ENCODE data around the gene FALEC. TPM values are rescaled to one million over a fixed set of nuclear protein-coding genes. Genes with fewer than 3 reads are reported as not detected.

The FALEC gene
- polyA plus RNA-seq, 1 donor from 2014 or later: not detected

DNA sequence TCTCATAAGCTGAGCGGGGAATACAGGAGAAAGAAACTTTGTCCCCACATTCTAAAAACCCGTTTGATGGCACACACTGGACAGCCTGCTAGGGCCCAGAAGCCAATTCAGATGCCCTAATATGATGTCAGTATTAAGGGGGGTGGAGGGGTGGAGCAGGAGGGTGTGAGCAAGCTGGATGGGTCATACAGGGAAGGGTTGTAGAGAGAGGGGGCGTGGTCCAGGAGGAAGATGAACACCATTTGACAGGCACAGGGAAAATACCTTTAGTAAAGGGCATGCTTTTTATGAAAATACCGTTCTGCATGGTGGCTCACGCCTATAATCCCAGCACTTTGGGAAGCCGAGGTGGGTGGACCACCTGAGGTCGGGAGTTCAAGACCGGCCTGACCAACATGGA is 22.4 kb upstream of the FALEC start:
- no peak for TF ChIP-seq POLR2AphosphoS5 (IDR thresholded peaks at IDR 0.05)
- TF ChIP-seq, protein P1, sequence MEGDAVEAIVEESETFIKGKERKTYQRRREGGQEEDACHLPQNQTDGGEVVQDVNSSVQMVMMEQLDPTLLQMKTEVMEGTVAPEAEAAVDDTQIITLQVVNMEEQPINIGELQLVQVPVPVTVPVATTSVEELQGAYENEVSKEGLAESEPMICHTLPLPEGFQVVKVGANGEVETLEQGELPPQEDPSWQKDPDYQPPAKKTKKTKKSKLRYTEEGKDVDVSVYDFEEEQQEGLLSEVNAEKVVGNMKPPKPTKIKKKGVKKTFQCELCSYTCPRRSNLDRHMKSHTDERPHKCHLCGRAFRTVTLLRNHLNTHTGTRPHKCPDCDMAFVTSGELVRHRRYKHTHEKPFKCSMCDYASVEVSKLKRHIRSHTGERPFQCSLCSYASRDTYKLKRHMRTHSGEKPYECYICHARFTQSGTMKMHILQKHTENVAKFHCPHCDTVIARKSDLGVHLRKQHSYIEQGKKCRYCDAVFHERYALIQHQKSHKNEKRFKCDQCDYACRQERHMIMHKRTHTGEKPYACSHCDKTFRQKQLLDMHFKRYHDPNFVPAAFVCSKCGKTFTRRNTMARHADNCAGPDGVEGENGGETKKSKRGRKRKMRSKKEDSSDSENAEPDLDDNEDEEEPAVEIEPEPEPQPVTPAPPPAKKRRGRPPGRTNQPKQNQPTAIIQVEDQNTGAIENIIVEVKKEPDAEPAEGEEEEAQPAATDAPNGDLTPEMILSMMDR (IDR thresholded peaks at IDR 0.05; ENCODE audit: poor library complexity, severe bottlenecking): no peak
- no peak for TF ChIP-seq EZH2 (IDR thresholded peaks at IDR 0.05; ENCODE audit: borderline replicate concordance, insufficient read depth, low read length, poor library complexity, severe bottlenecking)
- no peak for TF ChIP-seq RAD21 (conservative IDR thresholded peaks at IDR 0.05)
- no peak for TF ChIP-seq EP300 (conservative IDR thresholded peaks at IDR 0.05; ENCODE audit: poor library complexity, severe bottlenecking)
- no peak for TF ChIP-seq MXI1 (conservative IDR thresholded peaks at IDR 0.05; ENCODE audit: poor library complexity, severe bottlenecking)
- TF ChIP-seq, protein P2, sequence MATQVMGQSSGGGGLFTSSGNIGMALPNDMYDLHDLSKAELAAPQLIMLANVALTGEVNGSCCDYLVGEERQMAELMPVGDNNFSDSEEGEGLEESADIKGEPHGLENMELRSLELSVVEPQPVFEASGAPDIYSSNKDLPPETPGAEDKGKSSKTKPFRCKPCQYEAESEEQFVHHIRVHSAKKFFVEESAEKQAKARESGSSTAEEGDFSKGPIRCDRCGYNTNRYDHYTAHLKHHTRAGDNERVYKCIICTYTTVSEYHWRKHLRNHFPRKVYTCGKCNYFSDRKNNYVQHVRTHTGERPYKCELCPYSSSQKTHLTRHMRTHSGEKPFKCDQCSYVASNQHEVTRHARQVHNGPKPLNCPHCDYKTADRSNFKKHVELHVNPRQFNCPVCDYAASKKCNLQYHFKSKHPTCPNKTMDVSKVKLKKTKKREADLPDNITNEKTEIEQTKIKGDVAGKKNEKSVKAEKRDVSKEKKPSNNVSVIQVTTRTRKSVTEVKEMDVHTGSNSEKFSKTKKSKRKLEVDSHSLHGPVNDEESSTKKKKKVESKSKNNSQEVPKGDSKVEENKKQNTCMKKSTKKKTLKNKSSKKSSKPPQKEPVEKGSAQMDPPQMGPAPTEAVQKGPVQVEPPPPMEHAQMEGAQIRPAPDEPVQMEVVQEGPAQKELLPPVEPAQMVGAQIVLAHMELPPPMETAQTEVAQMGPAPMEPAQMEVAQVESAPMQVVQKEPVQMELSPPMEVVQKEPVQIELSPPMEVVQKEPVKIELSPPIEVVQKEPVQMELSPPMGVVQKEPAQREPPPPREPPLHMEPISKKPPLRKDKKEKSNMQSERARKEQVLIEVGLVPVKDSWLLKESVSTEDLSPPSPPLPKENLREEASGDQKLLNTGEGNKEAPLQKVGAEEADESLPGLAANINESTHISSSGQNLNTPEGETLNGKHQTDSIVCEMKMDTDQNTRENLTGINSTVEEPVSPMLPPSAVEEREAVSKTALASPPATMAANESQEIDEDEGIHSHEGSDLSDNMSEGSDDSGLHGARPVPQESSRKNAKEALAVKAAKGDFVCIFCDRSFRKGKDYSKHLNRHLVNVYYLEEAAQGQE (IDR thresholded peaks at IDR 0.05; ENCODE audit: borderline replicate concordance): no peak
- TF ChIP-seq SMC3 (conservative IDR thresholded peaks at IDR 0.05; ENCODE audit: poor library complexity): no peak
- no peak for TF ChIP-seq TAF1 (IDR thresholded peaks at IDR 0.05; ENCODE audit: low read depth)
- H4K20me1 ChIP-seq (ENCODE audit: insufficient read depth): no peaks in the 10 kb centered on the region
- no peak overlapping the region for H3K9ac ChIP-seq (ENCODE audit: low read length)
- H3K27ac ChIP-seq (ENCODE audit: low read length): no peak overlapping the region
- no peaks in the 10 kb centered on the region for H3K36me3 ChIP-seq (ENCODE audit: insufficient read depth, low read length)
- no peaks in the 10 kb centered on the region for H3K27me3 ChIP-seq (ENCODE audit: insufficient read depth, low read depth, low read length)
- H3K79me2 ChIP-seq (replicated peaks; ENCODE audit: insufficient read depth, low read length): peaks cover under 1% of the 10 kb centered on the region
- no peaks in the 10 kb centered on the region for H3F3A ChIP-seq (ENCODE audit: insufficient read depth, low read length, poor library complexity, severe bottlenecking)
- no peaks in the 10 kb centered on the region for H3K9me2 ChIP-seq (ENCODE audit: insufficient read depth, low read length)
- no peak overlapping the region for H2AFZ ChIP-seq (ENCODE audit: low read depth, low read length)
- no peak overlapping the region for H3K4me3 ChIP-seq (ENCODE audit: low read length)
- H3K9me3 ChIP-seq (ENCODE audit: low read length): no peaks in the 10 kb centered on the region
- H3K4me2 ChIP-seq (ENCODE audit: low read length): no peak overlapping the region

DNA sequence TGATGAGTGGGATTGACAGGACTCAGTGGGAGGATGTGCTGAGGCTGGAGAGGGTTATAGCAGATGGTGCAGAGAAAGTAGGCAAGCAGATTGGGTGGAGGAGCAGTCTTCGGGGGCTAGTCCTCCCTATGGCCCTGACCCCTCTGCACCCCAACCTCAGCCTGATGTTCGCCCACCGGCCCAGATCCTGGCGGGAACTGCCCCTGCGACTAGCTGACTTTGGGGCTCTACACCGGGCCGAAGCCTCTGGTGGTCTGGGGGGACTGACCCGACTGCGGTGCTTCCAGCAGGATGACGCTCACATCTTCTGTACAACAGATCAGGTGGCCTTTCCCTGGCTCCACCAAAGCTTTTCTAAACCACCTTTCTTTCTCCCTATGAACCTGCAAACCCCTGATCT is 17.2 kb upstream of the FALEC start:
- no peak overlapping the region for H3K4me2 ChIP-seq (ENCODE audit: low read length)
- no peak for TF ChIP-seq MXI1 (conservative IDR thresholded peaks at IDR 0.05; ENCODE audit: poor library complexity, severe bottlenecking)
- TF ChIP-seq, protein P2 (IDR thresholded peaks at IDR 0.05; ENCODE audit: borderline replicate concordance): no peak
- TF ChIP-seq POLR2AphosphoS5 (IDR thresholded peaks at IDR 0.05): no peak
- TF ChIP-seq TAF1 (IDR thresholded peaks at IDR 0.05; ENCODE audit: low read depth): no peak
- TF ChIP-seq, protein P1 (IDR thresholded peaks at IDR 0.05; ENCODE audit: poor library complexity, severe bottlenecking): no peak
- TF ChIP-seq EZH2 (IDR thresholded peaks at IDR 0.05; ENCODE audit: borderline replicate concordance, insufficient read depth, low read length, poor library complexity, severe bottlenecking): no peak
- no peak for TF ChIP-seq RAD21 (conservative IDR thresholded peaks at IDR 0.05)
- no peak for TF ChIP-seq EP300 (conservative IDR thresholded peaks at IDR 0.05; ENCODE audit: poor library complexity, severe bottlenecking)
- TF ChIP-seq SMC3 (conservative IDR thresholded peaks at IDR 0.05; ENCODE audit: poor library complexity): no peak
- no peak overlapping the region for H3K9ac ChIP-seq (ENCODE audit: low read length)
- H3K9me2 ChIP-seq (ENCODE audit: insufficient read depth, low read length): no peaks in the 10 kb centered on the region
- no peaks in the 10 kb centered on the region for H3K9me3 ChIP-seq (ENCODE audit: low read length)
- H3K27ac ChIP-seq (ENCODE audit: low read length): no peak overlapping the region
- H3K79me2 ChIP-seq (replicated peaks; ENCODE audit: insufficient read depth, low read length): no peaks in the 10 kb centered on the region
- H3F3A ChIP-seq (ENCODE audit: insufficient read depth, low read length, poor library complexity, severe bottlenecking): no peaks in the 10 kb centered on the region
- H3K36me3 ChIP-seq (ENCODE audit: insufficient read depth, low read length): no peaks in the 10 kb centered on the region
- H3K27me3 ChIP-seq (ENCODE audit: insufficient read depth, low read depth, low read length): no peaks in the 10 kb centered on the region
- H4K20me1 ChIP-seq (ENCODE audit: insufficient read depth): no peaks in the 10 kb centered on the region
- no peak overlapping the region for H2AFZ ChIP-seq (ENCODE audit: low read depth, low read length)
- H3K4me3 ChIP-seq (ENCODE audit: low read length): no peak overlapping the region
